HUES48 (cell line): ENCODE results near the gene OR13J1.
"Not testable (repeated sequence)": the region's sequence is repeated elsewhere in the genome, so short reads cannot be mapped to it uniquely, and the experiment has no call there.

Experiments used
- H3K27ac ChIP-seq: one replicate; pipeline ENCODE4 v1.7.0; 2013; ENCODE audit warnings: low read depth, low read length, inconsistent platforms
- H3K27me3 ChIP-seq: 2 replicates; pipeline ENCODE4 v1.6.1; 2013; ENCODE audit warnings: mild to moderate bottlenecking, low read length; ENCODE audit not compliant: control insufficient read depth, insufficient read depth
- H3K36me3 ChIP-seq: 2 replicates; pipeline ENCODE4 v1.6.1; 2013; ENCODE audit warnings: low read length; ENCODE audit not compliant: control insufficient read depth, insufficient read depth
- H3K4me1 ChIP-seq: 2 replicates; pipeline ENCODE4 v1.6.1; 2013; ENCODE audit warnings: mild to moderate bottlenecking, low read length; ENCODE audit not compliant: control insufficient read depth, insufficient read depth
- H3K4me3 ChIP-seq: 2 replicates; pipeline ENCODE4 v1.5.1; 2013; ENCODE audit warnings: mild to moderate bottlenecking, low read depth, low read length
- H3K9ac ChIP-seq: 2 replicates; pipeline ENCODE4 v1.6.1; 2013; ENCODE audit warnings: mild to moderate bottlenecking, low read depth, low read length, moderate library complexity
- H3K9me3 ChIP-seq: 2 replicates; pipeline ENCODE4 v1.6.1; 2013; ENCODE audit warnings: low read length; ENCODE audit not compliant: control insufficient read depth, insufficient read depth

OR13J1 gene, protein sequence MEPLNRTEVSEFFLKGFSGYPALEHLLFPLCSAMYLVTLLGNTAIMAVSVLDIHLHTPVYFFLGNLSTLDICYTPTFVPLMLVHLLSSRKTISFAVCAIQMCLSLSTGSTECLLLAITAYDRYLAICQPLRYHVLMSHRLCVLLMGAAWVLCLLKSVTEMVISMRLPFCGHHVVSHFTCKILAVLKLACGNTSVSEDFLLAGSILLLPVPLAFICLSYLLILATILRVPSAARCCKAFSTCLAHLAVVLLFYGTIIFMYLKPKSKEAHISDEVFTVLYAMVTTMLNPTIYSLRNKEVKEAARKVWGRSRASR

DNA sequence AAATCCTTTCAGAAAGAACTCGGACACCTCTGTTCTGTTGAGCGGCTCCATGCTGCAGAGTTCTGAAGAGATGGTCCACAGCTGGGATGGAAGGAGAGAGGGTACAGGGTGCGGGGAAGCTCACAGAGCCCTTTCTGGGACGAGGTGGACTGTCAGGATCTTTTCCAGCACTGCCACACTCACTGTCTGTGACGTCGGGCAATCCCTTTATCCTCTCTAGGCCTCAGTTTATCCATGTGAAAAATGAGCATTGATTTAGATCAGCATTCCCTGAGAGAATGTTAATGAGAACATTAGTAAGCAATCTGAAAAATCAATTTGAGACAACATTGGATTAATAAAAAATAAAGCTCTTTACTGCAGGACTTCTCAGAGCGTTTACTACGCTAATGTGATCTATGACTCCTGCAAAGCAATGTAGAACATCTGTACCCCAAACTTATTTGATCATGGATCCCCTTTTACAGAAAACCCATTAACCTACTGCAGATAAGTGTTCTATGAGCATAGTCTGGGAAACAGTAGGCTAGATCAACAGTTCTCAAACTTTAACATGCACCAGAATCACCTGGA lies at the start of gene OR13J1:
Gene OR13J1 (minus strand): TSS at position 51 of the 573 bp plus-strand sequence. CDS start 0 bp downstream, at position 51.
- Histone ChIP-seq H3K4me1 (peaks cover 11% of the 10 kb centered on the region), H3K27ac (no peak within 1 kb of the TSS), H3K36me3 (no peaks in the 10 kb centered on the region), H3K9me3 (no peaks in the 10 kb centered on the region), H3K9ac (no peak within 1 kb of the TSS), H3K27me3 (no peaks in the 10 kb centered on the region), H3K4me3 (no peak within 1 kb of the TSS)

DNA sequence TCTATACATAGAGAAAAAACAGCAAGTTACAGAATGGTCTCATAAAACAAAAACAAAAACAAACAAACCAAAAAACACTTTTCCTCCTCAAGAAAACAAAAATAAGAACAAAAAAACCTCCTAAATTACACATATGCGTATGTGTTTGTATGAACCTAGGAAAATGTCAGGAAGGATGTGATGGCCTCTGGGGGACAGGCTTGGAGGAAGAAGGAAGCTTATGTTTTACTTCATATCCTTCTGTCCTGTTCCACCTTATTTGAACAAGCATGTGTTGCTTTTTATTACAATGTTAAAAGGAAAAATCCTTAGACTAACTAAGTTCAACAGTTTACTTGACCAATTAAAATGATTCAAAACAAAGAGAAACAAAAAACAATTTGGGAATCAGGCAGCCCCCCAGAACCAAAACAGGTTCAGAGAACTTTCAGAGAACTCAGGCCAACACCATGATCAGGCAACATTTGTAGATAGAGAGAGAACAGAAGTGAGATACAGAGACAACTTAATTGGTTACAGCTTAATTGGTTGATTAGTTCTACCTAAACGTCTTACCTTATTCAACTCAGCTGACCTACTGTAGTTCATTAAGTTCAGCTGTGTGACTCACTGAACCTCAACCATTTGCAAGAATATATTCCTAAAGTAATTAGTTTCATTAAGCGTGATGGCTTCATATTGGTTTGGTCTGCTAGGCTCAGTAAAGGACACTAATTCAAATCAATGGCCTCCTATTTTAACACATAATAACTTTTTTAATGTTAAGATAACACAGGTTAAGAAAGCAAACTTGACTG lies 49.2 kb upstream of the OR13J1 start:
- no peak overlapping the region for H3K4me3 ChIP-seq
- no peak overlapping the region for H3K27ac ChIP-seq
- peaks cover 12% of the 10 kb centered on the region; the same call in 1 of the 2 replicates for H3K4me1 ChIP-seq
- H3K9me3 ChIP-seq: no peaks in the 10 kb centered on the region
- no peaks in the 10 kb centered on the region for H3K36me3 ChIP-seq
- H3K27me3 ChIP-seq: no peaks in the 10 kb centered on the region
- no peak overlapping the region for H3K9ac ChIP-seq

DNA sequence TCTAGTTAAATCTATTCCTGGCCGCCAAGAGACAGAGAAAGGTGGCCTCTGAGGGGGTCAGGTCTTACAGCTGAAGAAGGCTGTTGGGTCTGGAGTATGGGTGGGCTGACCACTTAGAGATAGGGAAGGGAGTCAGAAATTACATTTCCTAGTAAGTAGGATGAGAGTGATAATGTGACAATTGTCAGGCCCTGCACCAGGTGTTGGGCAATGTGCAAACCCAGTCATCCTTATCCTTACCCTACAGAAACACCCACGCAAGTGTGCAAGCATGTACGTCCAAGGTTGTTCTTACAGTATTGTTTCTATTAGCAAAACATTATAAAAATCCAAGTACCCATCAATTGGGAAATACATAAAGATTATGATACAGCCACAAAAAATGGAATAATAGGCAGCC lies 48.6 kb upstream of the OR13J1 start:
- H3K36me3 ChIP-seq: no peaks in the 10 kb centered on the region
- no peaks in the 10 kb centered on the region for H3K27me3 ChIP-seq
- H3K4me1 ChIP-seq: peaks cover 6% of the 10 kb centered on the region; the same call in 1 of the 2 replicates
- H3K9me3 ChIP-seq: no peaks in the 10 kb centered on the region
- no peak overlapping the region for H3K4me3 ChIP-seq
- H3K9ac ChIP-seq: no peak overlapping the region
- H3K27ac ChIP-seq: no peak overlapping the region

DNA sequence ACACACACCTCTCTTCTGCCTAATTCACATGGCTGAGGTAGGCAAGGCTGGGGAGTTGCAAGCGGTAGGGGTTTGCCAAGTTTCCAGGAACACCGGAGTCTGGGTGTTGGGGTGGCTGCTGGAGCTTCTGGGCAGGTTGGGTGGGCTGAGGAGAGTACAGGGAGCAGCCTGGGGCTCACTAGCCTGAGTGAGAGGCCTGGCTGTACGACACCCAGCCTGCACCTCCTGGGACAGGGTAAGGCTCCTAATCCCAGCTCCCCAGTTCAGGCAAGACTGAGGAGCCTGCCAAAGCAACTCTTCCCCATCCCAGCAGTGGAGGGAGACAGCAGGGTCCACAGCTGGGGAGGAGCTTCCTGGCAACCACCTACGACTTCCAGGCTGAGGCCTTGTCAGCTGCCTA lies 47.1 kb upstream of the OR13J1 start:
- Histone ChIP-seq H3K9ac (no peak overlapping the region), H3K4me3 (no peak overlapping the region), H3K9me3 (no peaks in the 10 kb centered on the region), H3K4me1 (peaks cover 5% of the 10 kb centered on the region; the same call in 1 of the 2 replicates), H3K27me3 (no peaks in the 10 kb centered on the region), H3K36me3 (no peaks in the 10 kb centered on the region), H3K27ac (no peak overlapping the region)

DNA sequence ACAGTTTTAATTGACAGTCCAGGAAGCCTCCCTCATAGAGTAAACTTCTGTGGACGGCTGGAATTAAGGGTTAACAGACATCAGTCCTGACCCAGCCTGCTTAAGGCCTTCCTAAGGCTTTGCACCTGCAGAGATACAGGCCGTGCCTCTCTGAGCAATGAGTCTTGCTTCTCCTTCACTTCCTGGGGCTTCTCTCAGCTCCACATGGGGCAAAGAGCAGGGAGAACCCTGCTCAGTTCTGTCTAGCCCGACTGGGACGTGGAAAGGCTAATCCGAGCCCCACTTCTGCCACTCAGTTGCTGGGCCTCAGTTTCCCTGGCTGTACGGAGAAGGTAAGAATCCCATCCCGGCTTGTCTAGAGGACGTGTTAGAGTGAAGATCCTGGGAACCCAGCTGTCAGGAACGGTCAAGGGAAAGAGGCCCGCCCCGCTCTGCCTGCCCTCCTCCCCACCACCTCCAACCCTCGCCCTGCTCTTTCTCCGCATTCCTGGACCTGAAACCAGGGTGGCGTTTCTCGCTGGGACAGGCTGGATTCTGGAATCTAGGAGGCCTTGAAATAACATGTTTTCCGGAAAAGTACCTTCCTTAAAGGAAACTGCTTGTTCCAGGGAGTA lies 45.6 kb upstream of the OR13J1 start:
- no peaks in the 10 kb centered on the region for H3K27me3 ChIP-seq
- no peak overlapping the region for H3K27ac ChIP-seq
- peaks cover 5% of the 10 kb centered on the region; the same call in 1 of the 2 replicates for H3K4me1 ChIP-seq
- H3K9me3 ChIP-seq: no peaks in the 10 kb centered on the region
- H3K4me3 ChIP-seq: no peak overlapping the region
- H3K9ac ChIP-seq: no peak overlapping the region
- H3K36me3 ChIP-seq: no peaks in the 10 kb centered on the region

DNA sequence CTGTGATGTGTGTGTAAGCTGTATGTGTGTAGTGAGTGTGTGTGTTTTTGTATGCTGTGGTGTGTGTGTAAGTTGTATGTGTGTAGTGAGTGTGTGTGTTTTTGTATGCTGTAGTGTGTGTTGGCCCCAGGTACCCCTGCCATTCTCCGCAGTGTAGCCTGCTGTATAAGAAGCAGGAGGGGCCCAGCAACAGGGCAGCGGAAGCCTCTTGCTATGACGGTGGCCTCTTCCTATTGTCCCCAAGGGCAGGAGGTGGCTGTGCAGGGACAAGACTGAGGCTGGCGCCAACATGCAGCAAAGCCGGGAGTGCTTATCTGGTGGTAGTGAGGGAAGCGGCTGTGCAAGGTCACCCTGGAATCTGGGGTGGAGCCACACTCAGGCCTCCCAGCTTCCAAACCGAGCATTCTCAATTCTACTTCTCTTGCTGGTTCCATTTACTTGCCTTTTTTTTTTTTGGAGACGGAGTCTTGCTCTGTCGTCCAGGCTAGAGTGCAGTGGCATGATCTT lies 44.2 kb upstream of the OR13J1 start:
- Histone ChIP-seq H3K27me3 (no peaks in the 10 kb centered on the region), H3K4me3 (no peak overlapping the region), H3K4me1 (peaks cover 5% of the 10 kb centered on the region; the same call in 1 of the 2 replicates), H3K9me3 (no peaks in the 10 kb centered on the region), H3K36me3 (no peaks in the 10 kb centered on the region), H3K27ac (no peak overlapping the region), H3K9ac (no peak overlapping the region)

DNA sequence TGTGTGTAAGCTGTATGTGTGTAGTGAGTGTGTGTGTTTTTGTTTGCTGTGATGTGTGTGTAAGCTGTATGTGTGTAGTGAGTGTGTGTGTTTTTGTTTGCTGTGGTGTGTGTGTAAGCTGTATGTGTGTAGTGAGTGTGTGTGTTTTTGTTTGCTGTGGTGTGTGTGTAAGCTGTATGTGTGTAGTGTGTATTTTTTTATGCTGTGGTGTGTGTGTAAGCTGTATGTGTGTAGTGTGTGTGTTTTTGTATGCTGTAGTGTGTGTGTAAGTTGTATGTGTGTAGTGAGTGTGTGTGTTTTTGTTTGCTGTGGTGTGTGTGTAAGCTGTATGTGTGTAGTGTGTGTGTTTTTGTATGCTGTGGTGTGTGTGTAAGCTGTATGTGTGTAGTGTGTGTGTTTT lies 43.2 kb upstream of the OR13J1 start:
- H3K4me1 ChIP-seq: peaks cover 13% of the 10 kb centered on the region
- not testable (repeated sequence) for H3K36me3 ChIP-seq, H3K4me3 ChIP-seq

DNA sequence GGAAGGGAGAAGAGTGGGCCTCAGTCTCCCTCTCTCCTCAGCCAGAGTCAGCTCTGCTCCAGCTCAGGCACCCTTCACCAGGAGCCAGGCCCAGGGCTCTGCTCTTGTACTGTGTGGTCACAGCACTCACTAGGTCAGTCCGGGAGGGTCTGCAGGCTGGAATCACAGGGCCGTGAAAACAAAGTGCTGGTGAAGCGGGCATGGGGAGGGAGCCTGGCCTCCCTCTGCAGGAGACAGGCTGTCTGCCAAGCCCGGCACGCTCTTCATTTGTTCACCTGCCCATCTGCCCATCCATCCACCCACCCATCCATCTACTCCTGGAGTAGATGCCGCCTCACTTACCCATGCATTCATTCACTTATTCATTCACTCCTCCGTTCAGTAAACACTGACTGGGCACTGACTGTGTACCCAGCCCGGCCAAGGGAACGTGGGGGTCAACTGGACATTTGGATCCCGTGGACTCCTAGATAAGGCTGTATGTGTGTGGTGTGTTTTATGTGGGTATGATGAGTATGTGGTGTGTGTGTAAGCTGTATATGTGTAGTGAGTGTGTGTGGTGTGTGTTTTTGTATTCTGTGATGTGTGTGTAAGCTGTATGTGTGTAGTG lies 42.7 kb upstream of the OR13J1 start:
- Histone ChIP-seq H3K4me3 (no peak overlapping the region), H3K9me3 (no peaks in the 10 kb centered on the region), H3K27ac (no peak overlapping the region), H3K9ac (no peak overlapping the region), H3K27me3 (no peaks in the 10 kb centered on the region), H3K4me1 (peaks cover 18% of the 10 kb centered on the region), H3K36me3 (no peaks in the 10 kb centered on the region)

More for the DNA sequence above, 43.2 kb upstream of the OR13J1 start:
- not testable (repeated sequence) for H3K9ac ChIP-seq, H3K27me3 ChIP-seq, H3K27ac ChIP-seq, H3K9me3 ChIP-seq

DNA sequence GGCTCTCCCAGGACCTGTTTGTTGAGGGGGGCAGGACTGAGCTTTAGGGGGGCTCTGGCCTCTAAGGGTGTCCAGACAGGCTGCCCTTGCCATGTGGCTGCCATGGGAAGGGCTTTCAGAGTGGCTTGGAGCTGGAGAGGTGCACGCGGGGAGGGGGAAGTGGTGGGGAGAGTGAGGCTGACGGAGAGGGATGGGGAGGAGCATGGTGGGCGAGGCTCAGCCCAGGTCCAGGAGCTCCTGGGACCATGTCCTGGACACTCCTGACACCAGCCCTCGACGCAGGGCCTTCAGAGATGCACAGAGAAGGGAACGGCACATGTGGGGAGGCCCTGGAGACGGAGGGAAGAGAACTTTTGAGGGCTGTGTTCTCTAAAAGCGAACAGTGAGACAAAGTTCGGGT lies 41.5 kb upstream of the OR13J1 start:
- Histone ChIP-seq H3K27me3 (no peaks in the 10 kb centered on the region), H3K9ac (no peak overlapping the region), H3K4me1 (peaks cover 29% of the 10 kb centered on the region), H3K36me3 (no peaks in the 10 kb centered on the region), H3K4me3 (no peak overlapping the region), H3K9me3 (no peaks in the 10 kb centered on the region), H3K27ac (no peak overlapping the region)

DNA sequence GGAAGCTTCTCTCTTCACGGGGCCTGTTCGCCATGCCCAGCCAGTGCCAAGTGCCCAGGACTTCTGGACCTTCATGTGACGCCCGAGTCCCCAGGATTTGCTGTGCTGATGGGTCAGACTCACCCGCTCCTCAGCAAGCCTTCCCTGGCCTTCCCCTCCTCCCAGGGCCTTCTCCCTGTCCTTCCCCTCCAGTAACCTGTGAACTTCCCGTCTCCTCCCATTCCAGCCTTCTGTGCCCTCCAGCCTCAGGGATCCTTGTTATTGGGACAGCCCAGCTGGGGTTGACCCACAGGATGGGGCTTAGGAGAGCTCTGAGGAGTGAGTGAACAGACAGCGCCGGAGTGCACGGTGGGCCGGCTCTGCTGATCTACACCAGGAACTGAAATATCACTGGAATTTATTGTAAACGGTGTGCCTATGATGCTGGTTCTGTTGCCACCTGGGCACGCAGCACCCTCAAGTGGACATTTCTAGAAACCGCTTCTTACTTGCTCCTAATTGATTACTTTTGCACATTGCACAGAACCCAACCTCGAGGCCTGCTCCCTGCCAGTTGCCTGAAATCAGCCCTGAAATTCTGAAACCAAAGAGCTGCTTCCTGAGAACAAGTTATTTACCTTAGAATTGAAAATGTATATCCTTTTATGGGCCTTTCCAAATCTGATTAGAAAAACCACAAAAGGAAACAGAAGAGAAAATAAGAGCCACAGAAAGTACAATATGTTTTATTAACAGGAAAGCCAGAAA lies 40.6 kb upstream of the OR13J1 start:
- H3K4me1 ChIP-seq: peaks cover 25% of the 10 kb centered on the region
- no peaks in the 10 kb centered on the region for H3K27me3 ChIP-seq
- H3K9ac ChIP-seq: no peak overlapping the region
- H3K27ac ChIP-seq: no peak overlapping the region
- no peak overlapping the region for H3K4me3 ChIP-seq
- H3K36me3 ChIP-seq: no peaks in the 10 kb centered on the region
- no peaks in the 10 kb centered on the region for H3K9me3 ChIP-seq
